Measurements from ENCODE around the gene ZNF45.

ZNF45 gene

DNA sequence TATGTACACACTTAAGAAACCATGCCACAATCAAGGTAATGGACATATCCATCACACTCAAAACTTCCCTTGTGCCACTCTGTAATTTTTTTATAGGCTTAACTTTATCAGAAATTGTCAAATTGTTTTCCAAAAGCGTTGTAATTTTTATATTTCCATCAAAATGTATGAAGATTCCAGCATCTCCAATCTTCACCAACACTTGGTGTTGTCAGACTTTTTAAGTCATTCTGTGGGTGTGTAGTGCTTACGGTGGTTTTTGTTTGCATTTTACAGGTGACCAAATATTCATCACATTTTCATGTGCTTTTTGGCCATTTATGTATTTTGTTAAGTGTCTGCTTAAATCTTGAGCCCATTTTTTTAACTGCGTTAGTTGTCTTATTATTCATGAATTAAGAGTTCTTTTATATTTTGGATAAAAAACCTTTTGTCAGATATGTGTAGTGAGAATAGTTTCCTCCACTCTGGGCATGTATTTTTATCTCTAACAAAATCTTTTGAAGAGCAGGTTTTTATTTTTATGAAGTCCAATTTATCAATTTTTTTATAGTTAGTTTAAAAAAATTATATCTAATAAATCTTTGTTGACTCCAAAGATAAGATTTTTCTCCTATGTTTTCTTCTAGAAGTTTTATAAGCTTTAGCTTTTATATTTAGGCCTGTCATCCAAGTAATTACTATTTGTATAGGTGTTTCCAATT lies 4.6 kb upstream of the ZNF45 start:
- DNase-seq (ENCODE audit: insufficient read length, low spot score): no peak
- TF ChIP-seq, protein P1, sequence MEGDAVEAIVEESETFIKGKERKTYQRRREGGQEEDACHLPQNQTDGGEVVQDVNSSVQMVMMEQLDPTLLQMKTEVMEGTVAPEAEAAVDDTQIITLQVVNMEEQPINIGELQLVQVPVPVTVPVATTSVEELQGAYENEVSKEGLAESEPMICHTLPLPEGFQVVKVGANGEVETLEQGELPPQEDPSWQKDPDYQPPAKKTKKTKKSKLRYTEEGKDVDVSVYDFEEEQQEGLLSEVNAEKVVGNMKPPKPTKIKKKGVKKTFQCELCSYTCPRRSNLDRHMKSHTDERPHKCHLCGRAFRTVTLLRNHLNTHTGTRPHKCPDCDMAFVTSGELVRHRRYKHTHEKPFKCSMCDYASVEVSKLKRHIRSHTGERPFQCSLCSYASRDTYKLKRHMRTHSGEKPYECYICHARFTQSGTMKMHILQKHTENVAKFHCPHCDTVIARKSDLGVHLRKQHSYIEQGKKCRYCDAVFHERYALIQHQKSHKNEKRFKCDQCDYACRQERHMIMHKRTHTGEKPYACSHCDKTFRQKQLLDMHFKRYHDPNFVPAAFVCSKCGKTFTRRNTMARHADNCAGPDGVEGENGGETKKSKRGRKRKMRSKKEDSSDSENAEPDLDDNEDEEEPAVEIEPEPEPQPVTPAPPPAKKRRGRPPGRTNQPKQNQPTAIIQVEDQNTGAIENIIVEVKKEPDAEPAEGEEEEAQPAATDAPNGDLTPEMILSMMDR (IDR thresholded peaks at IDR 0.05; ENCODE audit: insufficient read depth, missing control alignments): no peak
- no peak for FAIRE-seq

DNA sequence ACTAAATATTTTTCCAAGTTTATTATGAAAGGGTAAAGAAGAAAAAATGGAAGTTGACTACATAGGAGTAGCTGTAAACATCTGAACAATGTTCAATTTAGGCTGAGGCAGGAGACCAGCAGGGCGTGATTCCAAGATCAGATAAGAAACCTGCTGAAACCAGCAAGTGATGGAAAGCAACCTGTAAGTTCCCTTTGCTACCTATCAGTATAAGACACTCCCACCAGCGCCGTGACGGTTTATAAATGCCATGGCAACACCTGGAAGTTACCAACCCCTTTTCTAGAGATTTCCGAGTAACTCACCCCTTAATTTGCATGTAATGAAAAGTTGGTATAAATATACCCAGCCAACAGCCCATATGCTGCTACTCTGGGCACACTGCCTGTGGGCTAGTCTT lies 1.1 kb upstream of the ZNF45 start:
- DNase-seq (ENCODE audit: insufficient read length, low spot score) (no peak), FAIRE-seq (no peak)
- TF ChIP-seq, protein P1 (IDR thresholded peaks at IDR 0.05; ENCODE audit: insufficient read depth, missing control alignments): no peak

DNA sequence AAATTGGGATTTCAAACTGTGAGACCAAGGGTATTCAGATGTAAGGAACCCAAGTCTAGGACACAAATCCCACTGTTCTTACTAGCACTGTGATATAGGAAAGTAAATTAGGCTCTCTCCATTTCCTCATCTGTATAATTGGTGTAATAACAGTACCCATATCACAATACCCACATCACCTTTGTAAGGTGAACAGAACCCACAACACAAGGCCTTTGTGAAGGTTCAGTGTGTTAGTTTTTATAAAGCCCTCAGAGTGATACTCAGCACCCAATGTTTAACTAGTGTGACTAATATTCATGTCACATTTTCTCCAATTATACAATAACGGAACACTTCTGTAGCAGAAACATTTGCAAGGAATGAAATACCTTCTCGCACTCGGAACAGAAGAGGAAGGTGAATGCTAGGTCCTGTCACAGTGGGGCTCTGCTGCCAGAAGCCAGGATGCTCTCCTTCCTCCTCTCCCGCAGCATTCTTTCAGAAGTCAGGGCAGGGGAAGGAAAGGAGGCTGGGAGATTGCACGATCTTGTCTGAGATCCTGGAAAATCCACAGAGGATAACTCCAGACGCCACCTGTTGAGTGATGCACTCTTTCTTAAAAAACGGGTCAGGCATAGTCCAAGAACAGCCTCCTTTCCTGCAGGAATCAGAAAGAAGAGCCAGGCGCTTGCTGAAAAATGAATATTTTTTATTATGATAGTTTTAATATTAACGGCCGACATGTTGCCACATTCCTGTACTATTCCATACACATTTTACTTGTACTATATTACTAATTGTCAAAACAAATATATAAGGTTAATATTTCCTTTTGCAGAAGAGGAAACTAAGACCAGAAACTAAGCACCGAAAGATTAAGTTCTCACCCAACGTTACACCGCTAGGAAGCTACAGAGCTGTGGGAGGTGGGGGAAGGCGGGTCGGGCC lies 762 bp downstream of the ZNF45 start:
- no peak for FAIRE-seq
- TF ChIP-seq, protein P1 (IDR thresholded peaks at IDR 0.05; ENCODE audit: insufficient read depth, missing control alignments): no peak
- no peak for DNase-seq (ENCODE audit: insufficient read length, low spot score)

DNA sequence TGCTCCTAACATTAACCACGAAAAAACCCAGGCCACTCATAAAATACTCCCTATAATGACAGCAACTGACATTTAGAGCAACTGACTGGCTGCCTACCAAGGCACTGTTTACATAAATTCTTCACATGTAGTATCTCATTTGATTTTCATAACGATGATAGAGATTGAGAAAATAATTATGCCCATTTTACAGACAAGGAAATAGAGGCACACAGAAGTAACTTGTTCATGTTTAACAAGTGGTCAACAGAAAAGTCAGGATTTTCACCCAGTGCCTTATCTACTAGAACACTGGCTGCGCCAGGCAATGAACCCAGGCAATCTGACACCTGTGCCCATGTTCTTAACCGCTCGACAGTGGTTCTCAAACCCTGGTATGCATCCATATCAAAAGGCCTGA lies 6.3 kb downstream of the ZNF45 start:
- DNase-seq (ENCODE audit: insufficient read length, low spot score) (no peak), FAIRE-seq (no peak)
- TF ChIP-seq, protein P1 (IDR thresholded peaks at IDR 0.05; ENCODE audit: insufficient read depth, missing control alignments): no peak

DNA sequence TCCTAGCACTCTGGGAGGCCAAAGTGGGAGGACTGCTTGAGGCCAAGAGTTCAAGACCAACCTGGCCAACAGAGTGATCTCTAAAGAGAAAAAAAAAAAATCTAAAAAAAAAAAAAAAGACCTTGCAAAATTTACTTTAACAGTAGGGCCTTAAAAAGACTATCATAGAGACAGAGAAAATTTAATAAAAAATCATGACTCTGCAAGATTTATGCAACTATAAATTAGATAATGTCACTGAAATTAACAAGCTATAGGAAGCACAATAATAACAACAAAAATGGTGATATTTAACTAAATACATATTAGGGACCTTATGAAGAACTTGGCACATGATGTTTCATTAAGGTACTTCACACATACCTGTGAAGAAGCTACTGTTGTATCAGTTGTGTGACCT lies 11.2 kb downstream of the ZNF45 start:
- DNase-seq (ENCODE audit: insufficient read length, low spot score): no peak
- no peak for FAIRE-seq
- TF ChIP-seq, protein P1 (IDR thresholded peaks at IDR 0.05; ENCODE audit: insufficient read depth, missing control alignments): no peak

DNA sequence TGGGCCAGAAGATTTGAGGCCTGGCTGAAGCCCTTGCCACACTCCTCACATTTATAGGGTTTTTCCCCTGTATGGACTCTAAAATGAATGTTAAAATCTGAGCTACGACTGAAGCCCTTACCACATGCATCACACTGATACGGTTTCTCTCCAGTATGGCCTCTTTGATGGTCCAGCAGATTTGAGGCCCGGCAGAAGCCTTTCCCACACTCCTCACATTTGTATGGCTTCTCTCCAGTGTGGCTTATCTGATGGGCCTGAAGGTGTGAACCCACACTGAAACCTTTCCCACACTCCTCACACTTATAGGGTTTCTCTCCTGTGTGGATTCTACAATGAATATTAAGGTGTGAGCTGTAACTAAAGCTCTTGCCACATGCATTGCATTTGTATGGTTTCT lies 21.0 kb downstream of the ZNF45 start:
- TF ChIP-seq, protein P1 (IDR thresholded peaks at IDR 0.05; ENCODE audit: insufficient read depth, missing control alignments): no peak
- FAIRE-seq (no peak), DNase-seq (ENCODE audit: insufficient read length, low spot score) (no peak)

DNA sequence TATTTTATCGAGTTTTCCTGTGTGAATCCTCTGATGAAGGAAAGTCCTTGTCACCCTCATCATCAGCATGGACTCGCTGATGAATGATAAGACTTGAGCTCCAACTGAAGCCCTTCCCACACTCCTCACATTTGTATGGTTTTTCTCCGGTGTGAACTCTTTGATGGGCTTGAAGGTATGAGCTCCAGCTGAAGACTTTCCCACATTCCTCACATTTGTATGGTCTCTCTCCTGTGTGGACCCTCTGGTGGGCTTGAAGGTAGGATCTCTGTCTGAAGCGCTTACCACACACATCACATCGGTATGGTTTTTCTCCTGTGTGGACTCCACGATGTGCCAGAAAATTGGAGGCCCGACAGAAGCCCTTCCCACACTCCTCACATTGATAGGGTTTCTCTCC lies 21.7 kb downstream of the ZNF45 start:
- TF ChIP-seq, protein P1 (IDR thresholded peaks at IDR 0.05; ENCODE audit: insufficient read depth, missing control alignments): no peak
- DNase-seq (ENCODE audit: insufficient read length, low spot score) (no peak), FAIRE-seq (no peak)
